ENCODE results near the gene ERCC6. TPM values are rescaled to one million over a fixed set of nuclear protein-coding genes. Genes with fewer than 3 reads are reported as not detected.

Gene ERCC6
- total and polyA plus RNA-seq, 10 of the 15 experiments (the other 5 are each of a cell fraction or from before 2014, with no cell fraction given), result 4.3 to 15.6 (median 7.8) TPM

- H3K27me3 ChIP-seq (replicated peaks in 1 of 2; ENCODE audit: control insufficient read depth in 2 of 2, insufficient read depth in 2 of 2, low read length in 1 of 2), result no peaks in the 10 kb centered on the region
- no peak overlapping the region for H3K27ac ChIP-seq (ENCODE audit: control insufficient read depth, insufficient read depth)
- no peaks in the 10 kb centered on the region for H3K4me1 ChIP-seq (ENCODE audit: control insufficient read depth, insufficient read depth, low read length)
- H4K20me1 ChIP-seq (ENCODE audit: control insufficient read depth, insufficient read depth), result no peaks in the 10 kb centered on the region
- WGBS (ENCODE audit: insufficient coverage, insufficient replicate concordance, low lambda C conversion rate, missing lambda C conversion rate), result 94% methylated on average over 8 of the region's 8 CpGs
- ChIA-PET SMC1A (ENCODE audit: uncharacterized antibody, unreplicated experiment) (interaction anchor here (0.9 to 1.6 kb wide), 4 partner anchors 10 to 877 kb away, joined by 3 read pairs; no protein-coding TSS in a partner anchor), RAD21 (ENCODE audit: unreplicated experiment) (no interaction called here), POLR2A (no interaction called here), CTCF (interaction anchor here (0.9 to 1.7 kb wide), 2 partner anchors 24 to 32 kb away, joined by 4 to 6 read pairs; no protein-coding TSS in a partner anchor)
- no peaks in the 10 kb centered on the region for H3K9me3 ChIP-seq (replicated peaks; ENCODE audit: control insufficient read depth, insufficient read depth, low read length)
- no peak overlapping the region for H3K9ac ChIP-seq (ENCODE audit: control insufficient read depth, insufficient read depth, low read length)
- no peak overlapping the region for H3K4me3 ChIP-seq
- peaks cover 0 to 7% of the 10 kb centered on the region in 2 experiments; a peak in 1 of 4 replicates for H3K36me3 ChIP-seq (ENCODE audit: control insufficient read depth in 2 of 2, insufficient read depth in 2 of 2, low read length in 1 of 2)
- ATAC-seq, result no peak
- no peaks in the 10 kb centered on the region for H3K79me2 ChIP-seq (ENCODE audit: control insufficient read depth, insufficient read depth, low read length)
- in situ Hi-C loops (cut with MboI), result no loop called here
- no peak for TF ChIP-seq CREM (IDR thresholded peaks at IDR 0.05; ENCODE audit: low read depth)
- no peak for TF ChIP-seq TCF3 (IDR thresholded peaks at IDR 0.05; ENCODE audit: borderline replicate concordance, insufficient read depth, low read depth, low read length)
- no peak for TF ChIP-seq LARP7 (IDR thresholded peaks at IDR 0.05)
- no peak for TF ChIP-seq CHD4 (IDR thresholded peaks at IDR 0.05)
- no peak for TF ChIP-seq SRF (IDR thresholded peaks at IDR 0.05; ENCODE audit: low read depth in 2 of 2, low read length in 2 of 2)
- no peak for TF ChIP-seq ZBTB4 (CRISPR knock-in tag; IDR thresholded peaks at IDR 0.05)
- no peak for TF ChIP-seq IRF4 (IDR thresholded peaks at IDR 0.05; ENCODE audit: low read depth, low read length)
- TF ChIP-seq TAF1 (IDR thresholded peaks at IDR 0.05; ENCODE audit: borderline replicate concordance, low read depth, low read length), result no peak
- no peak for TF ChIP-seq CHD2 (IDR thresholded peaks at IDR 0.05; ENCODE audit: borderline replicate concordance, low read depth, low read length)
- TF ChIP-seq NR2F1 (conservative IDR thresholded peaks at IDR 0.05), result no peak
- no peak for TF ChIP-seq ZBTB11 (CRISPR knock-in tag; IDR thresholded peaks at IDR 0.05)
- TF ChIP-seq SIX5 (IDR thresholded peaks at IDR 0.05; ENCODE audit: low read depth, low read length, severe bottlenecking), result no peak
- no peak for TF ChIP-seq RAD21 (IDR thresholded peaks at IDR 0.05; ENCODE audit: insufficient read depth, low read depth, low read length)
- TF ChIP-seq ZNF592 (IDR thresholded peaks at IDR 0.05), result no peak
- DNase-seq (ENCODE audit: low read depth, low spot score), result no peak
- H3K4me2 ChIP-seq (ENCODE audit: control insufficient read depth, insufficient read depth), result no peak overlapping the region
- intact Hi-C loops (cut with micrococcal nuclease; ENCODE audit: unreplicated experiment), result no loop called here
- no peak for FAIRE-seq
- BruUV-seq (replicated peaks), result no TSS peak
- no peak overlapping the region for H2AFZ ChIP-seq (ENCODE audit: control insufficient read depth, low read depth, low read length)
These were observed 50.7 kb downstream of the ERCC6 start for GRCh38 chr10:49488056-49488717.

Data from GM12878 (cell line).